K562 (cell line): ENCODE results near the gene SCN5A.

ENCODE experiments used
- CTCF ChIP-seq, 3 experiments: IDR thresholded peaks in 2 of 3; conservative IDR thresholded peaks in 1 of 3; 2 replicates each; pipeline ENCODE4 v1.5.1; 2011 to 2012; ENCODE audit warnings: low read length in 3 of 3, mild to moderate bottlenecking in 3 of 3, control low read depth in 2 of 3, improper control_type of control experiment in 1 of 3, inconsistent platforms in 1 of 3, low read depth in 1 of 3, mixed read lengths in 1 of 3, moderate library complexity in 1 of 3; ENCODE audit not compliant: insufficient read depth in 2 of 3
- E2F4 ChIP-seq: sonication (generic); formaldehyde crosslinking; IDR thresholded peaks from 2 replicates; pipeline ENCODE4 v1.8.0; 2022; ENCODE audit warnings: mild to moderate bottlenecking, low read depth, missing genetic modification reagents
- FOXP4 ChIP-seq: sonication (generic); formaldehyde crosslinking; IDR thresholded peaks from 2 replicates; pipeline ENCODE4 v1.8.0; 2022; ENCODE audit warnings: mild to moderate bottlenecking, missing genetic modification reagents, borderline replicate concordance
- GABPB1 ChIP-seq: sonication (generic); formaldehyde crosslinking; IDR thresholded peaks from 2 replicates; pipeline ENCODE4 v1.8.0; 2022; ENCODE audit warnings: mild to moderate bottlenecking, missing genetic modification reagents
- NRF1 ChIP-seq, 2 experiments: fragments of 450-650 bp; IDR thresholded peaks in 1 of 2; conservative IDR thresholded peaks in 1 of 2; 2 replicates each; pipeline ENCODE4 v1.6.1; 2014; ENCODE audit warnings: mild to moderate bottlenecking in 2 of 2
- PKNOX1 ChIP-seq: fragments of 450-650 bp; IDR thresholded peaks from 2 replicates; pipeline ENCODE4 v1.6.1; 2016
- POLR2A ChIP-seq: fragments of 450-650 bp; conservative IDR thresholded peaks from 2 replicates; pipeline ENCODE4 v1.6.1; 2016
- SMC3 ChIP-seq: conservative IDR thresholded peaks from 2 replicates; pipeline ENCODE4 v1.6.1; 2011; ENCODE audit warnings: low read depth, low read length, improper control_type of control experiment; ENCODE audit not compliant: insufficient read depth
- TBL1XR1 ChIP-seq, 2 experiments: IDR thresholded peaks; 2 replicates each; pipeline ENCODE4 v1.6.1; 2012; ENCODE audit warnings: improper control_type of control experiment in 2 of 2, low read length in 2 of 2, mild to moderate bottlenecking in 1 of 2

- TF ChIP-seq PKNOX1 (no peak), NRF1 (conservative IDR thresholded peaks at IDR 0.05 in 1 of 2, IDR thresholded peaks at IDR 0.05 in 1 of 2) (no peak), E2F4 (CRISPR knock-in tag) (no peak), FOXP4 (CRISPR knock-in tag) (no peak), CTCF (IDR thresholded peaks at IDR 0.05 in 2 of 3, conservative IDR thresholded peaks at IDR 0.05 in 1 of 3; ENCODE audit: insufficient read depth in 2 of 3, low read depth in 1 of 3, low read length in 3 of 3) (no peak), GABPB1 (CRISPR knock-in tag) (no peak), TBL1XR1 (IDR thresholded peaks at IDR 0.05; ENCODE audit: low read length in 2 of 2) (no peak), POLR2A (no peak), SMC3 (no peak)
These were observed 5.9 kb downstream of the SCN5A start for GRCh38 chr3:38643592-38643991.
